C4-2B (cell line): Measurements from ENCODE around the gene TOX2.

Experiments used
- H3K27ac ChIP-seq: fragments of 450-650 bp; 2 replicates; pipeline ENCODE4 v1.5.1; 2017
- ZFX ChIP-seq: fragments of 450-650 bp; IDR thresholded peaks from 2 replicates; pipeline ENCODE4 v1.6.1; 2017
- TF ChIP-seq, protein P1 (sequence below): fragments of 450-650 bp; conservative IDR thresholded peaks from 2 replicates; pipeline ENCODE4 v1.5.1; 2017; ENCODE audit warnings: mild to moderate bottlenecking

TOX2 gene

DNA sequence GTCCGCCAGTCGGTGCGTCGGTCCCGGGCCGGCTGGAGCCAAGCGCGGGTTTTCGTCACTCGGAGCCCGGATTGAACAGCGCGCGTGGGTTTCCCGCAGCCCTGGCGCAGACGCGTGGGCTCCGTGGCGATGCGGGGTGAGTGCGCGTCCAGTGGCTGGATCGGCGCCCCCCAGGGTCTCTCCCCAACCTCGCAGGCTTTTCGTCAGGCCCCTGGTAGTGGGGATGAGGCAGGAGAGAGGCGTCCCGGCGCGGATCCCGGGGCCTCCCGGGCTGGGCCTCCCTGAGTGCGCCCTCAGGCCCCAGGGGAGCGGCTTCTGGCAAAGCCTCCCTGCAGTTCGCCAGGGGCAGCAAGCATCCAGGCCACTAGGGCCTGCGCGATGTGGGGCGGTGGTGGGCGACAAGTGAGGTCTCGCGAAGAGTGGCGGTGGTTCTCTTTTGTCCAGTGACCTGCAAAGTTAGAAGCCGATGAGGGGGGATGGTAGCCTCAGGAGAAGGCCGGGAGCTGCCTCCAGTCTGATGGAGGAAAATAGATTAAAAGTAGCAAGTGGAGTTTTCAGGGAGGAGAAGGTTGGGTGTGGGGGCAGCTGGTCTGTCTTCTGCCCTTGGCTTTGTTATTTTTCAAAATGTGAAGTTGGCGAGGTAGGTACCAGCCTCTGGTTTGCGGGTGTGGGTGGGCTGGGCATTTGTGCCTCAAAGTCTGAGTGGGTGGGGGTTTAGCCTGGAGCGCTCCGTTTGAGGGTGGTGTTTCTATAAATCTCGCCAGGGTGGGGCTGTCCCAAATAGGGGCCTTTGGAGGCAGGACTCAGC lies 1.6 kb downstream of the TOX2 start:
- TF ChIP-seq ZFX: no peak
- TF ChIP-seq, protein P1, sequence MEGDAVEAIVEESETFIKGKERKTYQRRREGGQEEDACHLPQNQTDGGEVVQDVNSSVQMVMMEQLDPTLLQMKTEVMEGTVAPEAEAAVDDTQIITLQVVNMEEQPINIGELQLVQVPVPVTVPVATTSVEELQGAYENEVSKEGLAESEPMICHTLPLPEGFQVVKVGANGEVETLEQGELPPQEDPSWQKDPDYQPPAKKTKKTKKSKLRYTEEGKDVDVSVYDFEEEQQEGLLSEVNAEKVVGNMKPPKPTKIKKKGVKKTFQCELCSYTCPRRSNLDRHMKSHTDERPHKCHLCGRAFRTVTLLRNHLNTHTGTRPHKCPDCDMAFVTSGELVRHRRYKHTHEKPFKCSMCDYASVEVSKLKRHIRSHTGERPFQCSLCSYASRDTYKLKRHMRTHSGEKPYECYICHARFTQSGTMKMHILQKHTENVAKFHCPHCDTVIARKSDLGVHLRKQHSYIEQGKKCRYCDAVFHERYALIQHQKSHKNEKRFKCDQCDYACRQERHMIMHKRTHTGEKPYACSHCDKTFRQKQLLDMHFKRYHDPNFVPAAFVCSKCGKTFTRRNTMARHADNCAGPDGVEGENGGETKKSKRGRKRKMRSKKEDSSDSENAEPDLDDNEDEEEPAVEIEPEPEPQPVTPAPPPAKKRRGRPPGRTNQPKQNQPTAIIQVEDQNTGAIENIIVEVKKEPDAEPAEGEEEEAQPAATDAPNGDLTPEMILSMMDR: no peak
- H3K27ac ChIP-seq: no peak overlapping the region

DNA sequence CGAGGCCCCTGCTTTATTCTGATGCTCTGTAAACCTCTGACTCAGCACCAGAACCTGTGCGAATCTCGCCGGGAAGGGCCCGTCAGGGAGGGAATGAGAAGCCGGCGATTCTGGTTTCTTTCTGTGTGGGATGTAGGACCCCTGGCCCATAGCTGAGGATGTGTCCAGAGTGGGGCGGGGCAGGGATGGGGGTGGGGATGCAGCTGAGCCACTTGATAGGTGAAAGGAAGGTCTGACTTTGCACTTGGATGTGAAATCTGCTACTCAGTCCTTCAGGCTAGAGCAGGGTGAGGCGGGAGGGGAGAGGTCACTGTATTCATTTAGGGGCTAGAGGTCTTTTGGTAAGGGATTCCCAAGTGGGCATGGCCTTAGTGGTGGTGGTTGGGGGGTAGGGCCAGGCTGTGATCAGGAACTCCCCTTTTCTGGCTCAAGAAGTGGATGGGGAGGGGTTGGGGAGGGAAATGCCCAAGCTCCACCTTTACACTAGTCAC lies 2.3 kb downstream of the TOX2 start:
- no peak overlapping the region for H3K27ac ChIP-seq
- TF ChIP-seq ZFX: no peak
- TF ChIP-seq, protein P1: no peak

DNA sequence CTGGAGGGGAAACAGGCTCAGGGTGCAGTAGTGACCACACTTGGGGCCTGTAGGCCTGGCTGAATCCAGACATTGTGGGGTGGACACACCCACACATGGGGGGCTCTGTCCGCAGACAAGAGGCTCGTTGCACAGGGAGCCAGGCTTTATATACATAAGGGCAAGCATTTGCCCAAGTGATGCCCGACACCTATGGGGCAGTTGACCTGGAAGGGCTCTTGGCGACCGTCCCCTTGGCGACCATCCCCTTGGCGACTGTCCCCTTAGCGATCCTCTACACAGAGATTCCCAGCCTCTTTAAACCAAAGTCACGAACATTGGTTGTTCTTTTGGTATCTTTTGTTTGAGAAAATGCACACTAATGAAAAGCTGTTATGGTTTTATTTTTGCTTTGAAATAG lies 2.7 kb downstream of the TOX2 start:
- TF ChIP-seq, protein P1: no peak
- TF ChIP-seq ZFX: no peak
- no peak overlapping the region for H3K27ac ChIP-seq

DNA sequence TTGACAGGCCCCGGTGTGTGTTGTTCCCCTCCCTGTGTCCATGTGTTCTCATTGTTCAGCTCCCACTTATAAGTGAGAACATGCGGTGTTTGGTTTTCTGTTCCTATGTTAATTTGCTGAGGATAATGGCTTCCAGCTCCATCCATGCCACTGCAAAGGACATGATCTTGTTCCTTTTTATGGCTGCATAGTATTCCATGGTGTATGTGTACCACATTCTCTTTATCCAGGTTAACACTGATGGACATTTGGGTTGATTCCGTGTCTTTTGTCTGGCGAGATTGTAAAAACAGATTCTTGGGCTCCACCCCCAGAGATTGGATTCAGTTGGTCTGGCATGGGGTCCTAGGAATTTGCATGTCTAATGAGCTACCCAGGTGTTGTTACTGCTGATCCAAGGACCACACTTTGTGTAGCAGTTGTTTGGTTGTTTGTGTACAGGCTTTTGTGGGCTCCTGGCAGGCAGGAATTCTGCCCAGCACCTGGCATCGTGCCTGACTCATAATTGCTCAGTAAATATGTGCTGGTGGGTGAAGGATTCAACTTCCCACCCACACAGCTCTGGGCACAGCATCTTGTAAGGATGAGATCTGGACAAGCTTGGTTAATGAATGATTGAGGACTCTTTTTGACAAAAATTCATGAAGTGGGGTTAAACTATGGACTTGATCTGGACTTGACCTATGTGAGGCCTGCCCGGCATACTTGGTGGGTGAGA lies 5.2 kb downstream of the TOX2 start:
- TF ChIP-seq, protein P1: no peak
- TF ChIP-seq ZFX: no peak
- no peak overlapping the region for H3K27ac ChIP-seq

DNA sequence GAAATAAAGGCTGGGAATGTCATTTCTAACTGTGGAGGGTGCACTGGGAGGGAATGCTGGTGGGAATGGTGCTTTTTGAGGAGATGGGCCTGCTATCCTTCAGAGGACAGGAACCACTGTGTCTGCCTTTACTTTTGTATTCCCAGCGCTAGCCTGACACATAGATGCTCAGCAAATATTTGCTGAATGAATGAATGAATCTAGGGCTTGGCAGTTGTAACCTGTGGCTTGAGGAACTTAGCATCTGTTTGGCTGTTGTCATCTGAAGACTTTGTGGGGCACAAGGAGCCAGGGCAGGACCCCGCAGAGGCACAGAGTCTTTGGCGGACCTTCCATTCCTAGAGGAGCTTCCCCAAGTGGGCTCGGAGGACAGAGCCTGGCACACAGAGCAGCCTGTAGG lies 6.1 kb downstream of the TOX2 start:
- TF ChIP-seq, protein P1: no peak
- TF ChIP-seq ZFX: no peak
- no peak overlapping the region for H3K27ac ChIP-seq

DNA sequence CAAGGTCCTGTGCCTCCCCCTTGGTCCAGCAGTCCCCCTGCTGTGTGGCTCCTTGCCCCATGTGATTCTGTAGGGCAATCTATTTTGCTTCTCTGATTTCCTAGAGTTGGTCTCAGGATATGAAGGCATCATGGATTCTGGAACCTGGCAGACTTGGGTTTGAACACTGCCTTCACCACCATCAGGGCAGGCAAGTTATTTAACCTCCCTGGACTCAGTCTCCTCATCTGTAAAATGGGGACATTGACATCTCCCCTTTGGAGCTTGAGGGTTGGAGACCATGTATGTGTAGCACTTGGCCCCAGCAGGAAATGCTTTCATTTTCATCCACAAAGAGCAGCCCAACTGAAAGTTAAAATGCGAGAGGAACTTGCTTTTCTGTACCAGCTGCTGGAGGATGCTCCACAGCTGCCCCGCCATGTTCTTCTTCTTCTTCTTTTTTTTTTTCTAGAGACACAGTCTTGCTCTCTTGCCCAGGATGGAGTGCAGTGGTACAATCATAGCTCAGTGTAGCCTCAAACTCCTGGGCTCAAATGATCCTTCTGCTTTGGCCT lies 6.7 kb downstream of the TOX2 start:
- no peak overlapping the region for H3K27ac ChIP-seq
- no peak for TF ChIP-seq ZFX
- TF ChIP-seq, protein P1: no peak

DNA sequence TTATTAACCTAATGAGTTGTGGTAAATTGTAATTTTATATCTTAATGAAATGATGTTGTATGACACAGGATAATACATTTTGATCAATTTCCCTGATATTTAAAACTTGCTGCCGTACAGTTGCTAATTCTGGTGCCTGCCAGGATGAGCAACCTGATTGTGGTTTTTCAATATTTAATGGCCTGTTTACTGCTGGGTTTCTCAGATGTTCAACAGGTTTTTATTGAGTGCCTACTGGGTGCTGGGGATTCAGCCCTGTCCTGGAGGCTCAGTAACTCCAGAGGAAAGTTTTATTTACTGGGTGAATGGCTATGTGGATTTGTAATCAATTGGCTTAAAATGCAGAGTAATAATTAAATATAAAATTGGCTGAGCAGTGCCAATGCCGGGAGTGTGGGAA lies 8.0 kb downstream of the TOX2 start:
- no peak for TF ChIP-seq ZFX
- TF ChIP-seq, protein P1: no peak
- H3K27ac ChIP-seq: no peak overlapping the region
